ENCODE data around the gene SLIT3.

SLIT3 gene

DNA sequence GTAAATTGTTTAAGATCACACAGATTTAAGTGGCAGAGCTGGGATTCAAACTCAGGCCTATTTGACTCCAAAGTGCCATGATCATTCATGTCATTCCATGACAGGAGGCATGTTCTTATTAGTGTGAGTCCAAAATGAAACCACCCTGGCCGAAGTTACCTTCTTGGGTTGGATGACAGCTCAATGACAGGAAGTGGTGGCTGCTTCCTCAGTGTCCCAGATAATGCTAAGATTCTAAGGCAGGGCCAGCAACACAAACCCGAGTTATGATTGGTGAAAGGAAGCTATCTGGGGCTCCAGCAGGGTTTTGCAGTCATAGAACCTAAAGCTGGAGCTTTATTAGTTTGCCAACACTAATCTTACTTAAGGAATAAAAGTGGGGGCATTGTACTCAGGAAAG, 340.4 kb downstream of the SLIT3 start:
- no peak for DNase-seq (ENCODE audit: low spot score)

DNA sequence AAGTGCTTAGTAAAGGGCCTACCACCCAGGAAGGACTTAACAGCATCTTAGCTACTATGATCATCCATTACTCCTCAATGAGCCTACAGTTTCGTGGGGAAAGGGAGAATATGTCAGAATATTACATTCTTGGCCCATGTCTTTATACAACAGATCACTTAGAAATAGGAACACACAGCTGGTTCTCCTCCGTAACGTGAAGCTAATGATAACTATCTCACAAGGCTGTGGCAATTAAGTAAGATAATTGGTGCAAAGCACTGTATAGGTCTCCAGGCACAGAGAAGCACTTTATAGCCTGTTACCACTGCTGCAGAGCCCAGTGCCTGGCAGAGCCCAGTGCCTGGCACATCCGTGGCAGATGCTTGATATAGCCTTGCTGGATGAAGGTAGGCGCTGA, 347.6 kb downstream of the SLIT3 start:
- DNase-seq (ENCODE audit: low spot score) = no peak

DNA sequence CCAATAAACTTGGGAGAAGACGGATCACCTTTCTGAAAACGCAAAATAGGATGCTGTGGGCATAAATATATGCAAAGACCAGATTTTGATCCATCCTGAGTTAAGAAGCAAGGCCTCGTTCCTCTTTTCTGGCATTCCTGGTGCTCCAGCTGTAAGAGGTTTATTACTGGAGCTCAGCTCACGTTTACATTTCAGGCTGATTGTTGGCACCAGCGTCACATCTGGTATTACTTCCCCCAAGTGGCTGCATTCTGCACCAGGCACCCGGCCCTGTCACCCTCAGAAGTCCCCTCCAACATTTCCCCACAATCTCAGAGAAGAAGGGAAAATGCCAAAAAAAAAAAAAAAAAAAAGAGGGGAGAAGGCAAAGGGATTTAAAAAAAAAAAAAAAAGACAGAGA, 348.7 kb downstream of the SLIT3 start:
- no peak for DNase-seq (ENCODE audit: low spot score)

DNA sequence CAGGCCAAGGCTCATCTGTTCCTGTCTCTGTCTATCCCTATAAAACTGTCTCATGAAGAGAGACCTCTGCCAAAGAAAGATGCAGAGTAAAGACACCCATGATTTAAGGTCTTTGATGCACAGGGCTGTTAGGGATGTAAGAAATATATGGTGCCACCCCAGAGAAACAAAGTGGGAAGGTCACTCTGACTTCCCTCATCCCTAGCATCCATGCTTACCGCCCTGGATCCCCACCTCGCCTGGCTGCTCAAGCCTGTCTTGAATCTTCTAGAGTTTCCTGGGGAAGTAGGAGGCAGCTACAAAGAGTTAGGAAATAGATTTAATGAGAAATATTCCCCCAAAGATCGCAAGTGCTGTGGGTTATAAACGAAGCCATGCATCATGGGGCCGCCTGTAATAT, 349.2 kb downstream of the SLIT3 start:
- no peak for DNase-seq (ENCODE audit: low spot score)

DNA sequence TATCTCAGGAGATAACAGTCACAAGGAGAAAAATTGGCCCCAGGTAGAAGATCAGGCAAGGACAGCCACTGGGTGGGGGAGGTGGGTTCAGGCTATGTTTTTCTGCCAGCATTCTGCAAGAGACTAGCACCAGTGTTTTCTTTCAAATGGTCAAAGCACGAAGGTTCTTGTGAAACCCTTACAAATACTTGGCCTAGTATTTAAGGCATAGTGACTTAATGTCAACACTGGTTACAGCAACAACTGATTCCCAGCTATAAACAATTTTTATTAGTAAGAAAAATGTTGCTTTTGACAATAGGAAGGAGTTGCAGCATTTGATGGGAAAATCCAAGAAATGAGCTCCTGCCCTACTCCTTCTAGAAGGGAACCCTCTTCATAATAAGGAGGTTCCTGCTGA, 349.6 kb downstream of the SLIT3 start:
- DNase-seq (ENCODE audit: low spot score) = no peak

DNA sequence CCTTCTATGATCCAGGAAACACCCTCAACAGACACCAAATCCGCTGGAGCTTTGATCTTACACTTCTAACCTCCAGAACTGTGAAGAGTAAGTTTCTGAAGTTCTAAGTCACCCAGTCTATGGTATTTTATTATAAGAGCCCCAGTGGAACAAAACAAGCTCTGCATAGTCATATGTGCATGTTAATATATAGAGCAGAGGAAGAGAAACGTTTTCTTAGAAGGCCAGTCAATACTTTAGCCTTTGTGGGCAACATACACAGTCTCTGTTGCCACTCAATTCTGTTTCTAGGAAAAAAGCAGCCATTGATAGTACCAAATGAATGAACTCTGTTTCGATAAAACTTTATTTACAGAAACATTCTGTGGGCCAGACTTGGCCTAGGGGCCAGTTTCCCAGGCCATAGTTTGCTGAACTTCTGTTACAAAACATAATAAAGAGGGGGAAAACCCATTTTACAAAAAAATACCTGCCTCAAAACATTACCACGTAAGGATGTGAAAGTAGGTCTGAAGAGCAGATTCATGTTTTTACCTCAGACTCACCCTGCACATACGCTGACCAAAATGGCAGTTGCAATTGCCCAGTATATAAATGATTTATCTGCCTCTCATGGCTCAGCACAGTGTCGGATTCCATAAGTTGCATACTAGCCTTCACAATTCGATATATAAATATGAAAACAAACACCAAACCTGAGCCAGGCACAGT, 350.5 kb downstream of the SLIT3 start:
- DNase-seq (ENCODE audit: low spot score) = no peak

DNA sequence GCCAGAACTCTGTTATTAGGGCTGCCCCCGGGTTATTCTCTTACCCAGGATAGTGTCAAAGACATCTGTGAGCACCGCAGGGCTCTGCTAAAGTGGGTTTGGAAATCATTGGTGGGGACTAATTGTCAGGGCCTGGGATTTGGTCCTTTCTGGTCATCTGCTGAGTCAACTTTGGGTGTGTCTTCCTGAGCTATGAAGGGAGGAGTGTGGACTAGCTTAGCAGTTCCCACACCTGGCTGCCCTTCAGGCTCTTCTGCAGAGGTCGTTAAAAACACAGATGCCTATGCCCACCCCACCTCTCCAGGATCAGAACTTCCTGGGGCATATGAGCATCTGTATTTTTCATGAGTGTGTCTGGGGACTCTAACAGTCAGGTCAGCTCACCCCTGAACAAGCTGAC, 352.2 kb downstream of the SLIT3 start:
- DNase-seq (ENCODE audit: low spot score) = no peak

DNA sequence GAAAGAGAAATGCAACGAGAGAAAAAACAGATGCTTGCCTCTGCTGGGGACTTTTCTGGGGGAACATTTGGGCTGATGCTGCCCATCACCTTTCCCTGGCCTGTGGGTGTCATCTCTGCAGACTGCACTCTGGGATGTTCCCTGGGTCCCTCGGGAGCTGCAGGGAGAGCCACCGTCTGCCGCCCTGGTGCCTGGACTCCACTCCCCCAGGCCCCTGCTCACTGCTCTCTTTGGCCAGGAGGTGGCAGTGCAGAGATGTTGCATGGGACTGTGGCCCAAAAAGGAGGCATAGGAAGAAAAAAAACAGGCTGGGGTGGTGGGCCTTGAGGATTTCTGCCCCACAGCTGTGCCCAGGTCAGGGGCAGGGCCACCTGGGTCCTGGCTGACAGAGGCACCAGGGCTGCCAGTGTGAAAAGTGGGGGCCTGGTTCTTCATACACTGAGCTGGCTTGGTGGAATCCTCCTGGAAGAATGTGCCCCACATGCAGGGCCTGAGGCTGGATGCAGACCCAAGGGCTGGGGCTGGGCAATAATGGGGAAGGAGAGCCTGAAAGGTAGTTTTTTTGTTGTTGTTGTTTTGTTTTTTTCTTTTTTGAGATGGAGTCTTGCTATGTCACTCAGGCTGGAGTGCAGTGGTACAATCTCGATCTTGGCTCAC, 353.6 kb downstream of the SLIT3 start:
- peak; percentile 48 for DNase-seq (ENCODE audit: low spot score)

DNA sequence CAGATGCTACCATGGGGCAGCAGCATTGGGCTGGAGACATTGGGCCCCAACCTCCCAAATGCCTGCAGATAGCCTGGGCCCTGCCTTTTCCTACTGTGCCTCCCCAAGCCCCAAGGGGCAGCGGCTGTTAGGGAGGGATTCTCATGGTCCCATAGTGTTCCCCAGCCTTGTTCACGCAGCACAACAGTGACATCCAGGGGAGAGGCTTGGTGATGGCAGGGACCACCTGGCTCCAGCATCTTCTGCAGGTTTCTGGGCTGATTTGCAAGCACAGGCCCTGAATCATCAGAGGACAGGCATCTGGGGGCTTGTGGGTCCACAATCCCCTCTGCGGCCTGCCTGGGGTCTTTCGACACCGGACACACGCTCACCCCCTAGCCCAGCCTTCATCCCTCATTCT, 354.6 kb downstream of the SLIT3 start:
- DNase-seq (ENCODE audit: low spot score) = no peak

DNA sequence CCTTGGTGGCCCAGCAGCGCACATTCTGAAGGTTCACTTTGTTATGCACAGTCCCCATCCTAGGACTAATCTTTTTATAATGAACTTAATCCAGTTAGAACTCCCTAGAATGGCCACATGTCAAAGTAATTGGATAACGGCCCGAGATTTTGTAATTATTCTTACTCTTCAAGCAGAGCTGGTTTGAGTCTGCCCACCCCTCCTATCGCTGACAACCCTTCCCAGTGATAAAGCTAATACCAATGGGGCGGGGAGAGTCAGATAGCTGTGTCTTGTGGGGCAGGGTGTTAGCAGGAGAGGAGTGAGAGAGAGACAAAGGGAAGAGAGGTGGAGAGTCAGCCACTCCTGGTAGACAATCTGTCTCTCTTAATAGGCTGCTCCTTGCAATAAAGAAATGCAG, 356.9 kb downstream of the SLIT3 start:
- no peak for DNase-seq (ENCODE audit: low spot score)

DNA sequence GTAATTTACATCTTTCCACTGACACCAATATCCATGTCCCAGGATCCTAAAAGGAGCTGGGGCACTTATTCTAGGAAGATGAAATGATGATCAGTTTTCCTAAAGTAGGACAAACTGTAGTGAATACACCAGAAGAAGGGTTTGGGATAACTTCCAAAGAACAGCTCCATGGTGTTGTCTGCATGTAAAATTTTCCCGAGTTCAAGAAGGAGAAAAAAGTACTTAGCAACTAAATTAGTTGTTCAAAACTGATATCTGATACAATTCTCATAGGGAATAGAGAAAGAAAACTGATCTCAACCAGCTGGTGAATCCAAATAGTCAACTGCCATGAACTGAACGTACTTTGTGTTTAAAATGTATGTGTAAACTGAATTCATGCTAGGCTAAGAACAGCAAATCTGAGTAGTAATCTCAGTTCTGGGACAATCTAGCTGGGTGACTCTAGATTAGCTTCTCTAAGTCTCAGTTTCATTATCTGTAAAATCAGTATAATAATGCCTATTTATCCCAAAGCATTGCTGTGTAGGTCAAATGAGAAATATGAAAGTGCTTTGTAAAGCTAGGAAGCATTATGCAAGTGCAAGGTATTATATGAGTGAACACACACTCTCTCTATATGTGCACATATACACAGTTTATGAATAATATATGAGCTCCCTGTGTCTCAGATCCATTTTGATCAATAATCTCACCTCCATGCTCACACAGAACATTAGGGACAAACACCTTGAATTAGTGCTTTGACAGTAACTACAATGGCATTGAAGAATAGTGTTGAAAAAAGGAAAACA, 357.7 kb downstream of the SLIT3 start:
- no peak for DNase-seq (ENCODE audit: low spot score)

DNA sequence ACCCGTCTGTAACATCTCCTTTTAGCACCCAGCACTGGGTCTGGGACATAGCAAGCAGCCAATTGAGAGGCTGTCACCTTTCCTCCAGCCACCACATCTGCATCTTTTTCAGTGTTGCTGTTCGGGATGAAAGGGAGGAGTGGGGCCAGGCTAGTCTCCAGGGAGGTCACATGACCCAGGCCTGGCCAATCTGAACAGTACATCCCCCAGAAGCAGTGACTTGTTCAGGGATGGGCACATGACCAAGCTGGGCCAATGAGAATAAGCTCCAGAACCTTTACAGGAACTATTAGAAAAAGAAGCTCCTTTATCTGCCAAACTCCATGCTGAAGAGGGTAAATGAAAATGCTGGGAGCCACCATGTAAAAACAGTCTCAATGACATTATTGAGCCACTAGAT, 359.0 kb downstream of the SLIT3 start:
- DNase-seq (ENCODE audit: low spot score) = no peak

DNA sequence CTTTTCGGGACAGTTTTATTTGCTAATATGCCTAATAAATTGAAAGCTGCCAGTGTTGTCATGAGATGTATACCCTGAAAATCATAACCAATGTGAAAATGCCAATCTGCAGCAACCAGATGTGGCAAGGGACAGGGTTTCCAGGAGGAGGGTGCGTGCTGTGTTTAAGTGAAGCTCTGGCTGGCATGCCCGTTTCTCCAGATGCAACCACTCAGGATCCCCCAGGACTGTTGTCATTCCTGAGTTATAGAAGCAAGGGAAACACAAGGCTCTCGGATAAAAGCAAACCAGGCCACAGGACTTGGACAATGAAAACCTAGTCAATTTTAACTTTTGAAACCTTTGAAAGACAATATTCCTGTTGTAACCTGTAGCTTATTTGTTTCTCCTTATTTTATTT, 360.2 kb downstream of the SLIT3 start:
- no peak for DNase-seq (ENCODE audit: low spot score)

DNA sequence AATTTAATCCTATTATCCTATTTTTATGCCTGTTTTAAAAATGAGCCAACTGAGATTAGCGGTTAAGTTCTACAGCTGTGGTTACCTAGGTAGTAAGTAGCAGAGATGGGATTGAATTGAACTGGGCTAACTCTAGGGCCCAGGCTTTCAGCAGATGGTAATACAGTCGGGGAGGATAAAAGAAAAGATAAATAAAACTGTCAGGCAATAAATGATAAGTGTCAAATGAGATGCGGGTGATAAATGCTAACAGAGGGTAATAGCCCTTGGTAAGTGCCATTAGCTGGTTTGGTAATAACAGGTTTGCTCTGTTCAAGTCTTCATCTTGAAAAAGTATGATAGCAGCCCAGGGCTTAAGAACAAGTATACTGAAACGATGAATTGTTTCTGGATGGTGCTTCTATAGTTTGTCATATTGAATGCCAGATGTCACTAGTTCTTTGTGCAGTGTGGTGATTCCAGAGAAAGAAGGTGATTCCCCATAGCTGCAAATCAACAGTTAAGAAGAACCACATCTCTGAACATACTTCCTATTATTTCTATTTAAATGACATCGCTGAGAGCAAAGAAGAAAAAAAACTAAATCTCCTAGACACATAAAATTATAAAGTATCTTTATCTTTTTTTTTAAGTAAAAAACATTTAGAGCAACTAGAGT, 360.9 kb downstream of the SLIT3 start:
- DNase-seq (ENCODE audit: low spot score) = no peak

DNA sequence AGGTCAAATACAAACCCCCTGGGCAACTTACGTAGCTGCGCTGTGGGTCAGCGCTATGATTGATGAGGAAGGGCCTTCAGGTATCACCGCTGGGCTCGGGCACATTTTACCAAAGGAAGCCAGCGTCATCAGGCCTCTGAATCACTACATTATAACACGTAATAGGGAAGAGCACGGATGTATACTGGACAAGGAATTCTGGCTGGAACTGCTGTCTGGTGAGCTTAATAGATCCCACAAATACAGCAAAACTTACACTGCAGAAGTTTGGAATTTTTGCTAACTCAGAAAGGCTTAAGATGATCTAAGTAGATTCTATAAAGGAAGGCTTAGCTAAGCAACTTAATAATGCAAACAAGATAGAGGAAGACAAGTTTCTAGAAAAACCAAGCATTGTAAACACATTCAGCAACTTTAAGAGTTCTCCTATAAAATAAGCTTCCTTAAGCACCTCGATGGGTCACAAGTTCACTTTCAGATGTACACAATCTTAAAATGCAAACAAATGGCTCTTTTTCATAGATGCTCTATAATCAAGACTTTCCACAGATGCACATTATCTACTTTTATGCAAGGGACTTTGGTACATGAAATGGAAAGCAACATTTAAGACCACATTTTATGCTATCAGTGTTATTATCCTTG, 361.7 kb downstream of the SLIT3 start:
- DNase-seq (ENCODE audit: low spot score) = no peak

DNA sequence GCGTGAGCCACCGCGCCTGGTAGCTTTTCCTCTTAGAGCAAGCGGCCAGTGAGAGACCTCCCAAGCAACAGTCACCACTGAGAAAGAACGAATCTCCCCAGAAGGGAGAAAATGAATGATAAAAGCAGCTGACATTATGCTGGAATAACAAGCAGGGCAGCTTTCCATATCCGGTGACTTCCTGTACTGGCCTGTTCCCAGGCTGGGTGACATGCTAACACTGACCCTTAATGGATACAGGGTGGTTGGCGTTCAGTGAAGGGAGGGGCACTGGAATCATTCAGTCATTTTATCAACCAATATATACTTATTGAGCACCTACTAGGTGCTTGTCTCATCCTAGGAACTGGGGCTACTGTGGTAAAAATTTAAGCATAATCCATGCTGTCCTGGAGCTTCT, 364.4 kb downstream of the SLIT3 start:
- no peak for DNase-seq (ENCODE audit: low spot score)

DNA sequence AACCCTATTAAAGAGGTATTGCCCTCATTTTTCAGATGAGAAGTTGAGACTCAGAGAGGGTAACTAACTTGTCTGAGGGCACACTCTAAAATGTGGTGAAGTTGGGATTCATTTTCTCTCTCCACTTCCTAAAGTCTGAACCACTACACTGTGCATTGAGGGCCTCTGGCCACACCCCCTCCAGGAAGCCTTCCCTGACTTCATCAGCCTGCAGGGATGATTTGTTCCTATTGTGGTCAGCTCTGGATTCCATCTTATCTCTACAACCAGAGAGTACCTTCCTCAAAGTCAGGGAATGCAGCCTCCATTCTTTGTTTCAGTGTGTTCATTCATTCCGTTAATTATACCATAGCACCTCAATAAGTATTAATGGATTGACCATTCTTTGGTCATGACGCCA, 365.8 kb downstream of the SLIT3 start:
- no peak for DNase-seq (ENCODE audit: low spot score)

DNA sequence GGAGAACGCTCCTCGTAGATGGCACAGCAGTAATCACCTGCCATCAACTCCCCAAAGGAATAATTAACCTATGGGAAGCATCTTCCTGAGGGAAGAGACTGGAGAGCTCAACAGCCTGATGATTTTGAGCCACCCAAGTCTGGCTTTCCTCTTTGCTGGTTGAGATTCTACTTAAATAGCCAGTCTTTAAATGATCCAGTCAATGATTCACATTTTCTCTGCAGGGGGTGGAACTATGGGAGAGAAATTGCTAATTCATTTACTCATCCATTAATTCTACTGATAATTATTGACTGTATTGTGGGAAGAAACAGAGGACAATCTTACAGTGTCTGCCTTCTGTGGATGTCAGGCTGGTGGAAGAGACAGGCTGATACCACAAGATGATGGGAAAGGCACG, 366.8 kb downstream of the SLIT3 start:
- DNase-seq (ENCODE audit: low spot score) = no peak

DNA sequence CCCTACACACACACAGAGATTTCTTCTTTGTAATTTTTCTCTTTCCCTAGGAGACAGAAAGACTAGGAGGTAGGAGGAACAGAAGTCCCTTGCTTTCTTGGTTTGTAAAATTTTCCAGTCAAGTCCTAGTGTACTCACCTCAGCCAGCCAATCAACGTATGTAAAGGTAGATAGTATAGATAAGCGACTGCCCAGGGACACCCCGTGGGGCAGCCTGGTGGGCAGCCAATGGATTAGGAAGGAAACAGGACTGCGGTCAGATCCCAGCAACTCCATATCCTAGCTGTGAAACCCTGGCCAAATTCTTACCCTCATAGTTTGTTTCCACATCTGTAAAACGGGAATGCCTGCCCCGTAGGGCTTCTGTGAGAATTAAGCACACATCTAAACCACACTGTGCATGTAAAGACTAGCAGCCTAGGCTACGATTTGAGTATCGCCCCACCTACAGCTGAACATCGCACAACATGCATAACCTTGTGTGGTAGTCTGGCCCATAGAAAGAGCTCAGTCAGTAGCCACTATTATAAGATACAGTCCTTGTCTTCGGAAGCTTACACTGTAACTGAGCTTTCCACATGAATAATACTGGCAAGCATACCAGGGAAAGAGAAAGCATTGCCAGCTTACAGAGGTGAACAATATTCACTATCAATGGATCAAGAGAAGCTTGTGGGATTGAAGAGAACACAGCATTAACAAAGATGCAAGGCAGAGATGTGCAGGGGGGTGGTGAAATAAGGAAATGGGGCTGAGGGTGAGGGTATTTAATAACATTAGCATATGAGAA, 368.3 kb downstream of the SLIT3 start:
- DNase-seq (ENCODE audit: low spot score) = no peak

DNA sequence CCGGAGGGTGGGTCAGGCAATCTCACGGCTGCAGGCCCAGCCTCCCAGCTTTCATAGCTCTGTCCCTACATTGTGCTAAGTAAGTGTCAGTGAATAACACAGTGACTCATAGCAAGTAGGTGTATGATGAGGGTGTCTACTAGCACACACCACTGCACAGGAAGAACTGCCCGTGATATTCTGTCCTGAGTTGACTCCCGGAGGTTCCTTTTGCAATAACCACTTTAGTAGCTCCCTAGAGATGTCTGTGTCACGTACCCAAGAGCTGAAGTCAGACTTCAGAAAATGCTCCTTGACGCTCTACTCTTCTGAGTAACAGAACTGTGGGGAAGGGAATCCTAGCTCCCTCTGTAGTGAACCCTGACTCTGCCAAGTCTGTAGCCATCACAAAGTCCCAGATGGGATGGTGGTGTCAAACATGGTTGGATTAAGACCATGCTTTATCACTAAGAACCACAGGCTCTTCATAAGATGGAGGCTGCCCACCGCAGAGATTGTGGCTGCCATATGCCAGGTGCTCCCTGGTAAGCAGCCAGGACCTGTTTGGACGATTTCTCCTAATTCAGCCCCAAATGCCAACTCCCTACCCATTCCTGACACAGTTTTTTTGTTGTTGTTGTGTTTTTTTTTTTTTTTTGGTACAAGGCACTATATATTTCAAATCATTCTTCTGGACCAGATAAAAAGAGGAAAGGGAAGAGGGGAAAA, 369.1 kb downstream of the SLIT3 start:
- DNase-seq (ENCODE audit: low spot score) = no peak

DNA sequence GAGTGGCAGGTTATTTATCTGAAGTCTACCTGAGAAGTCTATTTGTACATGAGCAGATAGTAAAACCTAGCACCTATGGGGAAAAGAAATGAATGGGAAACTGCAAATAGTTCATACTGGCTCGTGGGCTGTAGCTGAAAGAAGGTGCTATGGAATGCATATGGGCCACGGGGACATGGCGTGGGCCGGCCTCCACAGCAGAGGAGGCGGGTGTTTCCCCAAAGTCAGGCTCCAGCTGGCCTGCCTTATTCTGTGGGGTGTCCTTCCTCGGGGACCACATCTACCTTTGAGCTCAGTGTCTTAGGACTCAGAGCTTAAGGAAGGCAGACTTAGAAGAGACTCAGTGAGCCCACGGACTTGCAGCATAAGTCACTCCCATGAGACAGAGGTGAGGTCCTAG, 371.3 kb downstream of the SLIT3 start:
- no peak for DNase-seq (ENCODE audit: low spot score)
